HEK293 (cell line): ENCODE results near the gene CPD.

Source experiments
- ATF2 ChIP-seq: fragments of 450-650 bp; formaldehyde crosslinking; IDR thresholded peaks from 2 replicates; pipeline ENCODE4 v1.5.1; 2016; ENCODE audit warnings: missing biosample characterization, missing genetic modification characterization, low read depth
- CTCF ChIP-seq: fragments of 450-650 bp; formaldehyde crosslinking; IDR thresholded peaks from 2 replicates; pipeline ENCODE4 v1.5.1; 2016; ENCODE audit warnings: missing biosample characterization, missing genetic modification characterization
- EGR2 ChIP-seq: fragments of 450-650 bp; formaldehyde crosslinking; IDR thresholded peaks from 2 replicates; pipeline ENCODE4 v1.5.1; 2016; ENCODE audit warnings: low read depth, missing biosample characterization, missing genetic modification characterization
- FEZF1 ChIP-seq: fragments of 450-650 bp; formaldehyde crosslinking; IDR thresholded peaks from 2 replicates; pipeline ENCODE4 v1.5.1; 2016; ENCODE audit warnings: missing biosample characterization, missing genetic modification characterization
- GLI2 ChIP-seq: fragments of 450-650 bp; formaldehyde crosslinking; IDR thresholded peaks from 2 replicates; pipeline ENCODE4; 2017; ENCODE audit warnings: missing biosample characterization, missing genetic modification characterization, low read depth, borderline replicate concordance
- HOXA7 ChIP-seq: sonication (generic); formaldehyde crosslinking; IDR thresholded peaks from 2 replicates; pipeline ENCODE4 v1.8.1; 2022; ENCODE audit warnings: missing genetic modification reagents, borderline replicate concordance
- IKZF3 ChIP-seq: fragments of 450-650 bp; IDR thresholded peaks from 2 replicates; pipeline ENCODE4 v1.5.0; 2018; ENCODE audit warnings: missing biosample characterization, mild to moderate bottlenecking, missing genetic modification characterization, moderate library complexity
- MYNN ChIP-seq: fragments of 450-650 bp; formaldehyde crosslinking; IDR thresholded peaks from 2 replicates; pipeline ENCODE4 v1.5.1; 2016; ENCODE audit warnings: missing biosample characterization, missing genetic modification characterization, borderline replicate concordance
- PRDM6 ChIP-seq: fragments of 450-650 bp; formaldehyde crosslinking; IDR thresholded peaks from 2 replicates; pipeline ENCODE4 v1.5.1; 2017; ENCODE audit warnings: missing biosample characterization, missing genetic modification characterization
- TSHZ1 ChIP-seq: fragments of 450-650 bp; formaldehyde crosslinking; IDR thresholded peaks from 2 replicates; pipeline ENCODE4 v1.5.1; 2016; ENCODE audit warnings: missing biosample characterization, missing genetic modification characterization, borderline replicate concordance
- ZBTB10 ChIP-seq: fragments of 450-650 bp; formaldehyde crosslinking; IDR thresholded peaks from 2 replicates; pipeline ENCODE4 v1.5.1; 2016; ENCODE audit warnings: missing biosample characterization, missing genetic modification characterization
- ZBTB21 ChIP-seq: fragments of 450-650 bp; formaldehyde crosslinking; IDR thresholded peaks from 2 replicates; pipeline ENCODE4 v1.5.1; 2017; ENCODE audit warnings: missing biosample characterization, missing genetic modification characterization
- ZIC2 ChIP-seq: fragments of 450-650 bp; formaldehyde crosslinking; IDR thresholded peaks from 2 replicates; pipeline ENCODE4 v1.5.1; 2016; ENCODE audit warnings: missing biosample characterization, missing genetic modification characterization
- ZNF138 ChIP-seq: fragments of 450-650 bp; formaldehyde crosslinking; IDR thresholded peaks from 2 replicates; pipeline ENCODE4 v1.5.1; 2016; ENCODE audit warnings: missing biosample characterization, missing genetic modification characterization, borderline replicate concordance
- ZNF148 ChIP-seq: fragments of 450-650 bp; formaldehyde crosslinking; IDR thresholded peaks from 2 replicates; pipeline ENCODE4 v1.5.0; 2017; ENCODE audit warnings: missing biosample characterization, missing genetic modification characterization, borderline replicate concordance
- ZNF18 ChIP-seq: fragments of 450-650 bp; formaldehyde crosslinking; IDR thresholded peaks from 2 replicates; pipeline ENCODE4 v1.5.1; 2016; ENCODE audit warnings: missing biosample characterization, missing genetic modification characterization
- ZNF248 ChIP-seq: fragments of 450-650 bp; formaldehyde crosslinking; IDR thresholded peaks from 2 replicates; pipeline ENCODE4 v1.5.1; 2017; ENCODE audit warnings: missing biosample characterization, missing genetic modification characterization
- ZNF350 ChIP-seq: fragments of 450-650 bp; formaldehyde crosslinking; IDR thresholded peaks from 2 replicates; pipeline ENCODE4 v1.5.0; 2017; ENCODE audit warnings: missing biosample characterization, mild to moderate bottlenecking, missing genetic modification characterization
- ZNF510 ChIP-seq: fragments of 450-650 bp; formaldehyde crosslinking; IDR thresholded peaks from 2 replicates; pipeline ENCODE4 v1.5.1; 2018; ENCODE audit warnings: mild to moderate bottlenecking, missing genetic modification characterization, missing biosample characterization; ENCODE audit not compliant: insufficient replicate concordance
- ZNF560 ChIP-seq: fragments of 450-650 bp; formaldehyde crosslinking; IDR thresholded peaks from 2 replicates; pipeline ENCODE4 v1.5.1; 2017; ENCODE audit warnings: missing biosample characterization, missing genetic modification characterization, borderline replicate concordance
- ZNF585B ChIP-seq: fragments of 450-650 bp; formaldehyde crosslinking; IDR thresholded peaks from 2 replicates; pipeline ENCODE4 v1.5.1; 2016; ENCODE audit warnings: missing biosample characterization, missing genetic modification characterization
- ZNF629 ChIP-seq: fragments of 450-650 bp; formaldehyde crosslinking; IDR thresholded peaks from 2 replicates; pipeline ENCODE4 v1.5.1; 2017; ENCODE audit warnings: missing biosample characterization, missing genetic modification characterization
- ZNF704 ChIP-seq: fragments of 450-650 bp; formaldehyde crosslinking; IDR thresholded peaks from 2 replicates; pipeline ENCODE4 v1.5.1; 2016; ENCODE audit warnings: missing biosample characterization, missing genetic modification characterization

The CPD gene

GRCh38 chr17:30405161-30405560 is 26.4 kb downstream of the CPD start (continued):
- TF ChIP-seq TSHZ1 (tag by site-specific recombination) (no peak), ZNF560 (tag by site-specific recombination) (no peak), CTCF (no peak), HOXA7 (CRISPR knock-in tag) (no peak), ZNF585B (tag by site-specific recombination) (no peak), ZNF510 (tag by site-specific recombination) (no peak), FEZF1 (tag by site-specific recombination) (peak; percentile 88), MYNN (tag by site-specific recombination) (no peak), ZNF350 (no peak), ZNF704 (tag by site-specific recombination) (no peak), ZNF148 (no peak), ZNF18 (tag by site-specific recombination) (no peak), GLI2 (tag by site-specific recombination) (no peak), ZIC2 (tag by site-specific recombination) (peak; percentile 39; the same call in 1 of the 2 replicates), EGR2 (tag by site-specific recombination) (no peak), ZNF629 (tag by site-specific recombination) (no peak), ZNF248 (tag by site-specific recombination) (no peak), ZBTB10 (tag by site-specific recombination) (no peak), ATF2 (tag by site-specific recombination) (no peak), ZNF138 (tag by site-specific recombination) (no peak), PRDM6 (tag by site-specific recombination) (peak; percentile 82), ZBTB21 (tag by site-specific recombination) (no peak), IKZF3 (peak; percentile 67)
